Stimulated activated CD4-positive, alpha-beta T cell treated with anti-CD3 and anti-CD28 coated beads, TNF-alpha, amount 100 ng/mL, for 1 hour (primary cell): Measurements from ENCODE around the gene EHBP1.

ENCODE experiments used
- DNase-seq, 3 donors: peaks; one replicate each; pipeline ENCODE4 v3.0.0-alpha.2; 2020; ENCODE audit warnings: low read depth in 3 of 3, low spot score in 1 of 3

EHBP1 gene

DNA sequence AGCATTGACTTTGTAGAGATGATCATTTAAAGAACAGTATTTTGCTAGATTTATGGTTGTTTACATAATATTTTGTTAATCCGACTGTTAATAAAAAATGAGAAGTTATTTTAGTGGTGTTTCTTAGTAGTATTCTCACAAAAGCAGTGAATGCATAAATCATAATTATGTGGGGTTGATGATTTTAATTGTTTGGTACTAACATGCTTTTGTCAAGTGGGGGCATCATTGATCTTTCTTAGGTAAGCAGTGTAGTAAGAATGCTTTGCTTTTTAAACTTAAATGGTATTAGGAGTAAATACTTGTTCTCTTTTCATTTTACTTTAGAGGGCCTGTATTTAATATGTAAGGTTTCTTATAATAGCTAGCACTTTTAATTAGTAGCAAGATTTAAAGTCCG, 235.9 kb downstream of the EHBP1 start:
- DNase-seq = no peak

DNA sequence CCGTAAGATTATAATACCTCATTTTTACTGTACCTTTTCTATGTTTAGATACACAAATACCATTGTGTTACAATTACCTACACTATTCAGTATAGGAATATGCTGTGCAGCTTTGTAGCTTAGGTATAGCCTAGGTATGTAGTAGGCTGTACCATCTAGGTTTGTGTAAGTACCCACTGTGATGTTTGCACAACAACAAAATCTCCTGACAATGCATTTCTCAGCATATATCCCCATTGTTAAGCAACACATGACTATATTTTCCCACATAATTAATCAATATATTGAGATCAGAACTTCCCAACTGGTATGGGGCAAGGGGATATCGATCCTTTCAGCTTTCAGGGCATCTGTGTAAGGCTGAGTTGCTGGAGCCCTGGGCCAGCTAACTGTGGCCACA, 238.8 kb downstream of the EHBP1 start:
- no peak for DNase-seq

DNA sequence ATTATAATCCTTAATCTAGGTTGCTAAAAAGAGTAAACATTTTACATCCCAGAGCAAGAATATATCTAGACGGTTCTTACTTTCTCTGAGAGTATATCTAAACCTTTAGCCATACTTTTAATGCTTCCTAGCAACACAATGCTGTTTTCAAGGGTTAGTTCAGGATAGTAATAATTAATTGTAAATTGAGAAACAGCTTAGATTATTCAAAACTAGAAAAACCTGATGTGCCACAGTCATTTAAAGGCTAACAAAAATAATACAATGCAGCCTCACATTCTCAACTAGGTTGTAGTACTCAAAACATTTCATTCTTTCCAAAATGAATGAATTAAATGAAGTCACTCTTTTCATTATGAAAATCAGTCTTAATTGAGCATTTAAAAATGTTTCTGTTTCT, 241.9 kb downstream of the EHBP1 start:
- no peak for DNase-seq

GRCh38 chr2:62956651-62957050, 251.1 kb downstream of the EHBP1 start:
- DNase-seq = no peak

GRCh38 chr2:62958206-62958605, 252.7 kb downstream of the EHBP1 start:
- DNase-seq = no peak

DNA sequence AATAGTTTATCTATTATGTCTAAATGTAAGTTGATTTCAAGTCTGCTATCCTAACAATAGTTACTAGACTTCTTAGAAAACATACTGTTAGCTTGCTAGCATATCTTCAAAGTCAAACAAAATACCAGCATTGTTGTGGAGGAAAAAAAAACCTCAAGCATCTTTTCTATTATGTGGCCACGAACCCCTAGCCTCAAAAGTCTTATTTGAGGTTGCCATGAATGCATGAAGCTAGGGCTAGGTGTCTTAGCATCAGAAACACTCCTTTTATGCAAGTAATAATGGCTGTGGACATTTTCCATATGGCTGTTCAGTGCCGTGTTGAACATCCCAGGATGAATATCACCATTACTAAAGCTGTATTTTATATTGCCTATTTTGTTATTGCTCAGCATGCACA, 258.5 kb downstream of the EHBP1 start:
- DNase-seq = no peak

DNA sequence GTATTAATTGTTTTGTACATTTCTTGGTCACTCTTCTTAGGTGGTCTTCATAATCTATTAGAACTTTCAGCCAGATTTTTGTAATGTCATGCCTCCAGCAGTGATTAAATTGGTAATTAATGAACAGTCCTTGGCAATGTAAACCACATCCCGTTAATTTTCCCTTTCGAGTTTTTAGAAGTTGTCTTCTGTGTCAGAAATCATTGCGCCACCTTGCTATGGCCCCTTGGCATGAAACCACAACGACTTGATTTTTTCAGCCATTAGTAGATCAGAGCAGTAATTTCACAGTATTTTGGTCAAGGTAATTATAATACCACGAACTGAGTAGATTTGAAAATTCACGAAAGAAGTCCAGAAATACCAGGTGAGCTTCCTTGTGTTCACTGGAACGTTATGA, 259.2 kb downstream of the EHBP1 start:
- no peak for DNase-seq

DNA sequence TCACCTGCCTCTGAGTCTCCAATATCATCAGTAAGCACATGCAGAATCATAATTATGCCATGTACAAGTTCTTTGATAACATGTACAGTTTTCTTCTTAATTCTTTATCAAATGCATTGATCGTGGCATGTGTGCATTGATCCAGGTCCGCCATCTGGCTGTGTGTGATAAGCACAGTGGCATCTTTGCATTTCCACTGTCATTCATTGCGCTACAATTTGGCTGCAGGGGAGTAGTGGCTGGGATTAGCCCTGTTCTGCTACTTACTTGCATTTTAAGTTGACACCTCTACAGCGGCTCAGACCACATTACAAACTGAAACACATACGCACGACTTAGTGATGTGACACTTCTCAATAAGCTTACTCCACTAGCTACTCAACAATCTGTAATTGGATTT, 261.5 kb downstream of the EHBP1 start:
- no peak for DNase-seq

DNA sequence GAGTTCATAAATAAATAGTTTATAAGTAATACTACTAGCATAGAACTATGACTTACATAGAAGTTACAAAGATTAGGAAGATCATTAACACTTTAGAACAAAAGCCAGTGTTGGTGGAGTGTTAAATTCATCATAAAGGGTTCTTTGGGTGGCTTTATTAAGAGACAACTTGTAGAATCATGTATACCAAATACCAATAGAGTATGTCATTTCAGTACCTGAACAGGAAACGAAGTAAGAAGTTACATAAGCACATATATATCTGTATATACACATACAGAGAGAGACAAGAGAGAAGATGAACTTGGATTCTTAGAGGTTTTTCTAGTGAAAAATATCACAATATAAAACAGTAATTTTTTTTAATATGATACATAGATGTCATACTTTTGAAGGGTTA, 262.7 kb downstream of the EHBP1 start:
- no peak for DNase-seq

- DNase-seq = no peak
Observed at GRCh38 chr2:62968668-62969067, 263.2 kb downstream of the EHBP1 start.

DNA sequence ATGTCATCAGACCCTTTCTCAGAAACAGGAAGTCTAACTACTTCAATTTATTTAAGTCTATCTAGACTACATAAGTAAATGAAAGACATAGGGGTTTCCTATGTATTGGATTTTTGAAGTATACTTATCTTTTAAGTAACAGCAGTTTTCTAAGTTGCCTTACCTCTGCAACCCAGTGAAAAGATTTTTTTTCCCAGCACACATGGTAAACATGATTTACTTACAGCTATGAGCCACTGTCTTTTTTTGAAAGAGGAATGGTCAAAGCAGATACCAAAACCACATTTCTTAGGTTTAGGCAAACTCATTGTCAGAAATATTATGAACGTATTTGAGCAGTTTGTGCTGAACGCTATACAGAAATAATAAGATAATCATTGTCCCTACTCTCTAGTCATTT, 266.4 kb downstream of the EHBP1 start:
- DNase-seq = no peak

DNA sequence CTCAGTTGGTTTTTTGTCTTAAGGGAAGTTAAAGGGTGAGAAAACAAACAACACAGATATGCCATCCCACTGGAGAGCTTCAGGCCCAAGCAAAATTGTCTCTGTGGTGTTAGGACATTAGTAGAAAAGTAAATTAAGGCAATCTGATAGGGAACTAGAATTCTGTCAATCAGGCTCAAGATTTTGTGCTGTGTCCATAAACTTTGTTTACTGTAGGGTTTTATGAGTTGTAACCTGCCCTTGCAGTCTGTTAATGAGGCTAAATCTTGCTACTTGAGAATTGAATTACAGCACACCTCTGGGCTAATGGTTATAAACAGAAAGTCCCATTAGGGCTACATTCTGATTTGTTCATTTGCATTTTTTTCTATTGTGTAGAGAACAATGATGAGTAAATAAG, 267.1 kb downstream of the EHBP1 start:
- DNase-seq = no peak

DNA sequence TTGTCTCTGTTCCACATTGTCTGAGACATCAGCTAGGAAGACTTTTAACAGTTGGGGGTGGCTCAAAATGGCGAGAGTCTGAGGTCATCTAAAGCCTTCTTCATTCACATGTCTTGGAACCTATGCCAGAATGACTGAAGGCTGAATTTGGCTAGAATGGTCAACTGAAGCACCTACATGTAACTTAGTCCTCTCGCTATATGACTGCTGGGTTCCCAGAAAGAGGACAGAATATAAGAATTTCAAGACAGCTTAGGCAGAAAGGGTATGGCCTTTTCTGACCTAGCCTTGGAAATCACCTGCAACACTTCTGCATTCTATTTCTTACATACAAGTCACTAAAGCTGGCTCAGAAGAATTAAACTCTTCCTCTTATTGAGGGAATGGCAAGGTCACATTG, 269.5 kb downstream of the EHBP1 start:
- DNase-seq = no peak

DNA sequence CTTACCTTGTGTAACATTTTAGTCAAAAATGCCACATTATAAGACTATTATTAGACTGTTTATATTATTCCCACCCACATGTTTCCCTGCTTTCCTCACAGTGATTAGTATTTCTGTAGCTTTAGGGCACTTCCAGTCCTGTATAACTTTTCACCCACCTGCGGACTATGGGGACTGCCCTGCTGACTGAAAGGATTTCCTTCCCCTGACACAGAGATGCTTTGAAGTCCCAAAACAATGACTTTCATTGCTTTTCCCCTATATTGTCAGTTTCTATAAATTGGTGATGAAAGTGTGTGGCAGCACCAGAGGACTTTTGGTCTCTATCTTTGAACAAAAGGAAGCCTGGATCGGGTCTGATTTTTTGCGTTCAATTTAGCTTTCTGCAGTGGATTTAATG, 286.1 kb downstream of the EHBP1 start:
- DNase-seq = no peak

- DNase-seq = no peak
Observed at GRCh38 chr2:62992561-62992960, 287.0 kb downstream of the EHBP1 start.

DNA sequence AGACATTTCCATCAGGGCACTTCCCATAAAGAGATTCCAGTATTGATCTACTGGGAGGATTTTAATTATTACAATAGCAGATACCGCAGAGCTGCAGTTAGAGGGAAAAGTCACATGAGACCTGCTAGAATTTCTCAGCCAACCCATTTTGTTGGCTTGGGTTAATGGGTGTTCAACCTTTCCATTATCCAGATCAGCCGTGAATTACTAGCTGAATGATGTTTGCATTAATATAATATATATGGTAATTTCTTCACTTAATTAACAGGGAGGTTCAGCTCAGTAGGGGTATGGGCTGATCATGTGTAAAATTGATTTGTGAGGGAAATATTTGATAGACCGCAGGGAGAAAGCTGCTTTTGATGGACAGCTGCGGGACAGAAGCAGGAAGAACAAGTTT, 288.7 kb downstream of the EHBP1 start:
- DNase-seq = no peak

DNA sequence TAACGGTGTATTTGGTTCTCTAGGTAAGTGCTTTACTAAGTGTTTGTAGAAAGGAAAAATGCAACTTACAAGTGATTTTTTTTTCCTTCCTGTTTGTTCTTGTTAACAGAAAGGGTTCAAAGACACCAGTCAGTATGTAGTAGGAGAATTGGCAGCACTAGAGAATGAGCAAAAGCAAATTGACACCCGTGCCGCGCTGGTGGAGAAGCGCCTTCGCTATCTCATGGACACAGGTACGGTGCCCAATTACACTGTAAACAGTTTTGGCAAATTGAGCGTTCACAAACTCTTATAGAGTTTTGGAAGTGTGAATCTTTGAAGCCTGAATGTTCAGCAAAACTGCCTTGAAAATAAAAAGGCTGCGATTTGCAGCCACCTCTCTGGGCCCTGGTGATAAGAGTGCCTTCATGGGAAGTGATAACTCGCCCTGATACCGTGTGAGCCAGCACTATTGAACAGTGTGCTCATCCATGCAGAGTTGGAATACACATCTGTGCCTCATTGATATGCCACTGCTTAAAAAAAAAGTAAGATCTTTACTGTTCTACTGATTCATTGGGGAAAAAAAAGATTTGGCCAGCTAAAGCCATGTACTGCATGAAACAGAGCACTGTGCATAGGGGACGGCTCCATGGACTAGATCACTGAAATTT, 291.1 kb downstream of the EHBP1 start:
- no peak for DNase-seq

GRCh38 chr2:62998949-62999348, 293.4 kb downstream of the EHBP1 start:
- no peak for DNase-seq

GRCh38 chr2:62999905-63000304, 294.4 kb downstream of the EHBP1 start:
- no peak for DNase-seq

DNA sequence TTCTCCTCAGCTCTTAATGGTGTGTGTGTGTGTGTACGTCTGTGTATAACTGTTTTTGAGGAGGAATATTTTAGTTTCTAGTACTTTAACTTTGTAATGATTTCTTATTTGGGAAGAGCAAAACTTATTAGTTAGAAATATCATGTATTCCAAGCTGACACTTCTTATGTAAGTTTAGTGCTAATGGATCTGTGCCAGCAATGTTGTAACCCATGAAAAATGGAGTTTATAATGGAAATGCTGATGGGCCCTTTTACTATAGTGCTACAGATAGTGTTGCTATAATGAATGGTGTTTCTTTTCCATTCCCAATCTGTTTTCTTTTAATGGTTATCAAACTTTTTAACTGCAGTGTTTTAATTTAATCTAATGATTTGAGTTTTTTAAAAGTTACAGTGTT, 295.3 kb downstream of the EHBP1 start:
- no peak for DNase-seq

DNA sequence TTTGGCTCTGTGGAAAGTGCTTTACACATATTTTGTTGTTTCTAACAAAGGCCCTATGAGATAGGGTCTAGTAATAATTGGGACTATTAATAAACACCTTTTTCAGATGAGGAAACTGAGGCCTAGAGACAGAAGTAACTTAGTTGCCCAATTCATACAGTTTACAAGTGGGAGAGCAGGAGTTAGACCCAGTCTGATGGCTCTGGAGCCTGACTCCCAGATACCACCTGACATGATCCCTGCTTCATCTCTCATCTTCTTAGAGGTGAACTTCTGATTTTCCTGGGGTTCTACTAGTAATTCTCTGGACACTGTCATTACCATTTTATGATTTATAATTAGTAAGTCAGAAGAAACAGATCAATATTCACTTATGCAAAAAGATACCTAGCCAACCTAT, 296.1 kb downstream of the EHBP1 start:
- no peak for DNase-seq

DNA sequence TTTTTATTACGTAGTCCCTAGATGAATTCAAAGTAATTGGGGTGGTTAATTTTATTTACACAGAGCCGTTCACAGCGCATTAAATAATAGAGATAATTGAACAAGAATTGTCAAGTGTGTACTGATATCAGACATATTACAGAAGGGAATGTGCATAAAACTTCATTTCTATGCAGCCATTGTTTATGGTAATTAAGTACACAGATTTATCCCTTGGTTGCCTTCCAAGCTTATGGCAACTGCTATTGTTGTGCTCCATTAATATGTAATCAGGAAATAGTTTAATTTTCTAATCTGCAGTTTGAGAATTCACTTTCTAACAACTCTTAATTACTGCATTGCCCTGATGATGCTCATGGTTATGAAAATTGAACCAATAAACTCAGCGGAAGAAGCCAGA, 297.8 kb downstream of the EHBP1 start:
- no peak for DNase-seq

DNA sequence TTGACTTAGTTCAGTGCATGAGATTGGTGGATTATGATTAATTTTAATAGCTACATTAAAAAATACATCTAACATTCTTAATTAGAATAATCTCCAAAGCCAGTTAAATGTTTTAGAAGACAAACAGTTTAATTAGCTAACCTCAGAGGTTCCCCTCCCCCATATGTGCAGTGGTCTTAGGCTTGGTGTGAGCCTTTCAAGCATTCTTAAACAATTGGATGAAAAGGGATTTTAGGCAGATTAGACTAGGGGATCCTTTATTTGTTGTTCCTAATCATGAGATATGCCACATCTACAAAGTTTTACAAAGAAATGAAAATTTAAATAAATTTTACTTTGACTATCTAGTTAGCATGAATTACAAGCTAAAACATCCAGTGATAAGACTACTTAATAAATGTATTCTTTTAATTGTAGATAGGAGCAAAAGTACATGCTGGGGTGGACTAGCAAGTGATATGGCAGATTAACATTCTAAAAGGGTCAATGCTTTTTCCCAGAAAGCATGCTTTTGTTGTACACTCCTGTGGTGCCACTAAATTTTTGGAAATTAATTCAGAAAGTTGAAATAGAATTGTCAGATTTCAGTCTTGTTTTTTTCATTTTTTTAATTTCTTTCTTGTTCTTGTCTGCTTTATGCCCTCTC, 302.4 kb downstream of the EHBP1 start:
- DNase-seq = no peak
